ENCODE results near the gene RPS28.
A peak's percentile ranks its signal among the peaks of the same experiment; 100 is the strongest.

The RPS28 gene

DNA sequence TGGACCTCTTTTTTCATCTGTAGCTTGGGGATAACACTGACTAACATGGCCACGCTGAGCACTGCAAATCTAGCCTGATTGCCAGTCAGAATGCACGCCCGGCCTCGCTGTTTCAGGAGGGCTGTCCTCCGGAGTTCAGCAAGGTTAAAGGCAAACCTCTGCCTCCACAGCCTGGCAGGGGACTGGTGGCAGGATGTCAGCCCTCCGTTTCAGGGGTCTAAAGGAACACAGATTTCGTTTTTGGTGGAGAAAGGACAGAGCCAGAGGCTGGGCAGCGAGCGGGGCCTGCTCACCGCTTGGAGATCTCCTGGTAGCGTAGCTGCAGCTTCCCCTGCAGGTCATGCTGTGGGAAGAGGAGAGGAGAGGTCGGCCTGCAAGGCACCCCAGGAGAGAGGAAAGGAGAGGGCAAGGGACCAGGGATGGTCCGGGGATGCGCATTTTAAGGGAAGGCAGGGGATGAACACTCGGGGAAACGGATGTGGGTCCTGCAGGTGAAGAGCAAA lies 681 bp upstream of the RPS28 start:
- peak; percentile 26 for FAIRE-seq
- no peak for DNase-seq (ENCODE audit: insufficient read length, low spot score)
- TF ChIP-seq POLR2A (IDR thresholded peaks at IDR 0.05; ENCODE audit: low read depth, low read length): no peak
- no peak for TF ChIP-seq POU2F2 (IDR thresholded peaks at IDR 0.05; ENCODE audit: low read depth, low read length)
- TF ChIP-seq SPI1 (IDR thresholded peaks at IDR 0.05; ENCODE audit: low read depth, low read length): no peak
- no peak for TF ChIP-seq TAF1 (IDR thresholded peaks at IDR 0.05; ENCODE audit: low read depth, low read length)
- TF ChIP-seq POLR2AphosphoS5 (IDR thresholded peaks at IDR 0.05; ENCODE audit: low read depth, low read length): no peak
- TF ChIP-seq PAX5 (IDR thresholded peaks at IDR 0.05; ENCODE audit: insufficient read depth, low read length, severe bottlenecking): no peak

- no peak for DNase-seq (ENCODE audit: insufficient read length, low spot score)
- TF ChIP-seq SPI1 (IDR thresholded peaks at IDR 0.05; ENCODE audit: low read depth, low read length) (no peak), PAX5 (IDR thresholded peaks at IDR 0.05; ENCODE audit: insufficient read depth, low read length, severe bottlenecking) (no peak), POU2F2 (IDR thresholded peaks at IDR 0.05; ENCODE audit: low read depth, low read length) (no peak), POLR2A (IDR thresholded peaks at IDR 0.05; ENCODE audit: low read depth, low read length) (no peak)
- FAIRE-seq: no peak
Measured at GRCh38 chr19:8321986-8322637, 816 bp downstream of the RPS28 start.

- FAIRE-seq: no peak
- no peak for DNase-seq (ENCODE audit: insufficient read length, low spot score)
- no peak for TF ChIP-seq POLR2A (IDR thresholded peaks at IDR 0.05; ENCODE audit: low read depth, low read length)
- no peak for TF ChIP-seq PAX5 (IDR thresholded peaks at IDR 0.05; ENCODE audit: insufficient read depth, low read length, severe bottlenecking)
- TF ChIP-seq POU2F2 (IDR thresholded peaks at IDR 0.05; ENCODE audit: low read depth, low read length): no peak
- no peak for TF ChIP-seq SPI1 (IDR thresholded peaks at IDR 0.05; ENCODE audit: low read depth, low read length)
- TF ChIP-seq POLR2AphosphoS5 (IDR thresholded peaks at IDR 0.05; ENCODE audit: low read depth, low read length): no peak
- TF ChIP-seq TAF1 (IDR thresholded peaks at IDR 0.05; ENCODE audit: low read depth, low read length): no peak
Measured at GRCh38 chr19:8322638-8322997, 1.3 kb downstream of the RPS28 start.

GRCh38 chr19:8323781-8324185 lies 2.5 kb downstream of the RPS28 start:
- TF ChIP-seq SPI1 (IDR thresholded peaks at IDR 0.05; ENCODE audit: low read depth, low read length) (no peak), POLR2AphosphoS5 (IDR thresholded peaks at IDR 0.05; ENCODE audit: low read depth, low read length) (no peak), POLR2A (IDR thresholded peaks at IDR 0.05; ENCODE audit: low read depth, low read length) (no peak), PAX5 (IDR thresholded peaks at IDR 0.05; ENCODE audit: insufficient read depth, low read length, severe bottlenecking) (no peak), TAF1 (IDR thresholded peaks at IDR 0.05; ENCODE audit: low read depth, low read length) (no peak), POU2F2 (IDR thresholded peaks at IDR 0.05; ENCODE audit: low read depth, low read length) (no peak)
- no peak for DNase-seq (ENCODE audit: insufficient read length, low spot score)
- no peak for FAIRE-seq

DNA sequence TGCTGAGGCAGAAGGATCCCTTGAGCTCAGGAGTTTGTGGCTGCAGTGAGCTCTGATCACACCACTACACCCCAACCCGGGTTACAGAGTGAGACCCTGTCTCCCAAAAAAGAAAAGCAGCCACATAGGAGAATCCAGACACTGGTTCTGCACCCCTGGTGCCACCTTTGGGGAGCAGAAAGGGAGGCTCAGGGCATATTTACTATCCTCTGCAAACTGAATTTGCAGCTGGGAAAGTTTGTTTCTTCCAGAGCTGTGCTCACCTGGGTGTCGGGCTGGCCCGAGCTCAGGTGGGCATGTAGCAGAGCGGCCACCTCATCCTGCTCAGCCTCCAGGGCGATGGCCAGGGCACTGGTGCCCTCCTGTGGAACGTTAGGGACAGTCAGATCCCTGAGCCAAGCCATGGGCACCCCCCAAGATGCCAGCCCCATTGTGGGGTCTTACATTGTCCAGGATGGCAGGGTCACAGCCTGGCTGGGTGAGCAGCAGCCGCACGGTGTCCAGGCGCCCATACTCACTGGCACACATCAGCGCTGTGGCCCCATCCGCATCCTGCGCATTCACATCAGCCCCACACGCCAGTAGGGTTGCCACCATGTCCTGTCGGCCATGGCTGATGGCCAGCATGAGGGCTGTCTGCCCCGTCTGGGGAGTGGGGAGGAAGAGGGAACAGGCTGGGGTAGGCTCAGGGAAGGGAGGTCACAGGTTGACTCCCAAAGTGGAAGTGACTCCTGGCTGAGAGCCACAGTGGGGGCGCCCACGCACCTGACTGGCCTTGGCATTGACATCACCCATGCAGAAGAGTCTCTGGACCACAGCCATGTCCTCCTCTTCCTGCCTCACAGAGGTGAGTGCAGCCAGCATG lies 3.1 kb downstream of the RPS28 start:
- no peak for DNase-seq (ENCODE audit: insufficient read length, low spot score)
- no peak for FAIRE-seq
- 0 out of 2 replicates have a peak, but pooled peaks have one; percentile 71 for TF ChIP-seq POLR2A (IDR thresholded peaks at IDR 0.05; ENCODE audit: low read depth, low read length)
- 0 out of 2 replicates have a peak, but pooled peaks have one; percentile 8 for TF ChIP-seq POU2F2 (IDR thresholded peaks at IDR 0.05; ENCODE audit: low read depth, low read length)
- peak; percentile 53 for TF ChIP-seq POLR2AphosphoS5 (IDR thresholded peaks at IDR 0.05; ENCODE audit: low read depth, low read length)
- no peak for TF ChIP-seq TAF1 (IDR thresholded peaks at IDR 0.05; ENCODE audit: low read depth, low read length)
- no peak for TF ChIP-seq SPI1 (IDR thresholded peaks at IDR 0.05; ENCODE audit: low read depth, low read length)

GRCh38 chr19:8325454-8325853 lies 4.2 kb downstream of the RPS28 start:
- TF ChIP-seq POLR2AphosphoS5 (IDR thresholded peaks at IDR 0.05; ENCODE audit: low read depth, low read length) (no peak), SPI1 (IDR thresholded peaks at IDR 0.05; ENCODE audit: low read depth, low read length) (no peak), POLR2A (IDR thresholded peaks at IDR 0.05; ENCODE audit: low read depth, low read length) (no peak), TAF1 (IDR thresholded peaks at IDR 0.05; ENCODE audit: low read depth, low read length) (no peak), PAX5 (IDR thresholded peaks at IDR 0.05; ENCODE audit: insufficient read depth, low read length, severe bottlenecking) (no peak), POU2F2 (IDR thresholded peaks at IDR 0.05; ENCODE audit: low read depth, low read length) (no peak)
- no peak for DNase-seq (ENCODE audit: insufficient read length, low spot score)
- FAIRE-seq: no peak

DNA sequence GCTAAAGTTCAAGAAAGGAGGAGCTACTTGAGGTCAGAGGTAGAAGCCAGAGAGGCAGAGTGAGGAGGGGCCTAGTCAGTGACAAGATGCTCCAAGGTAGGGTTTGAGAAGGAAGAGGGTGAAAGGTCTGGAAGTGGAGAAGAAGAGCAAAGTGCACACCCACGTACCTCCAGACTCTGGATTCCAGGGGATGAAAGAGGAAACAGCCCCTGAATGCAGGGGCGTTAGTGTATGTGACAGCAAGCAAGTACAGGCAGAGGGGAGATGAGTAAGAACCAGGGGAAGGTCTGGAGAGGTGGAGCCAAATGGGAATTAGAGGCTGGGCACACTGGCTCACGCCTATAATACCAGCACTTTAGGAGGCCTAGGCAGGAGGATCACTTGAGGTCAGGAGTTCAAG lies 8.7 kb downstream of the RPS28 start:
- DNase-seq (ENCODE audit: insufficient read length, low spot score) (no peak), FAIRE-seq (no peak)
- TF ChIP-seq PAX5 (IDR thresholded peaks at IDR 0.05; ENCODE audit: insufficient read depth, low read length, severe bottlenecking): no peak
- TF ChIP-seq TAF1 (IDR thresholded peaks at IDR 0.05; ENCODE audit: low read depth, low read length): no peak
- TF ChIP-seq POLR2A (IDR thresholded peaks at IDR 0.05; ENCODE audit: low read depth, low read length): no peak
- no peak for TF ChIP-seq POU2F2 (IDR thresholded peaks at IDR 0.05; ENCODE audit: low read depth, low read length)
- TF ChIP-seq POLR2AphosphoS5 (IDR thresholded peaks at IDR 0.05; ENCODE audit: low read depth, low read length): no peak
- no peak for TF ChIP-seq SPI1 (IDR thresholded peaks at IDR 0.05; ENCODE audit: low read depth, low read length)

DNA sequence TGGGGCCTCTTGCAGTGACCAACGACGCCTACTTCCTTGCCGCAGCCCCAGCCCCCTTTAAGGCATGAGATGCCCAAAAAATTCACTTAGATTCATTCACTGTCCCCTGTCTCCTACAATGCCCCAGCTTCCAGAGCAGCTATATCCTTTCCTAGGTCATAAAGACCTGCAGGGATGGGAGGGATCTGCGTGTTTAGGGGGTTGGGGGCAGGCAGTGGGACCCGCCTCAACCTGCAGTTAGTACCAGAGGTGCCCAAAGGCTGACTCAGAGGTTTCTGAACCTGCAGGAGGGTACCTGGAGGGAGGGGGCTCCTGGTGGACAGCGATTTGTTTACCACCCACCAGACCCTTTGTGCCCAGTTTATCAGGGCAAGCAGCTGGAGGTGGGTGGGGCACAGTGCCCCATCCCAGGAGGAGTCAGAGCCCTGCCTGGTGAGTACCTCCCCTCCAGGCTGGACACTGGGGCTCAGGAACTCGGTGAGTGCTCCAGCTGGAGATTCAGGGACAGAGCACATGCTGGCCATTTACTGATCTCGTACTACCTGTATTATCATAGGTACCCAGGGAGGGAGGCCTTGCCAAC lies 10.1 kb downstream of the RPS28 start:
- FAIRE-seq: no peak
- no peak for DNase-seq (ENCODE audit: insufficient read length, low spot score)
- no peak for TF ChIP-seq POLR2AphosphoS5 (IDR thresholded peaks at IDR 0.05; ENCODE audit: low read depth, low read length)
- TF ChIP-seq POU2F2 (IDR thresholded peaks at IDR 0.05; ENCODE audit: low read depth, low read length): no peak
- TF ChIP-seq POLR2A (IDR thresholded peaks at IDR 0.05; ENCODE audit: low read depth, low read length): no peak
- TF ChIP-seq SPI1 (IDR thresholded peaks at IDR 0.05; ENCODE audit: low read depth, low read length): no peak
- no peak for TF ChIP-seq TAF1 (IDR thresholded peaks at IDR 0.05; ENCODE audit: low read depth, low read length)
- no peak for TF ChIP-seq PAX5 (IDR thresholded peaks at IDR 0.05; ENCODE audit: insufficient read depth, low read length, severe bottlenecking)

Data from GM12891 (cell line).